ENCODE results near the gene COMT.
A peak's percentile ranks its signal among the peaks of the same experiment; 100 is the strongest.
"Not testable (repeated sequence)": the region's sequence is repeated elsewhere in the genome, so short reads cannot be mapped to it uniquely, and the experiment has no call there.

COMT gene

GRCh38 chr22:19941365-19942082 is at the start of gene COMT, which contains the start of gene TXNRD2:
Gene COMT (plus strand): TSS chr22:19941772. CDS start chr22:19962527, 20,755 bp downstream.
Gene TXNRD2 (minus strand): TSS chr22:19941818. CDS start chr22:19941803, 15 bp downstream.
- DNase-seq (ENCODE audit: low read depth) = peak; percentile 56

- peak; percentile 35 for DNase-seq (ENCODE audit: low read depth)
These were observed 49.2 kb upstream of the COMT start for GRCh38 chr22:19892257-19892879.

- DNase-seq (ENCODE audit: low read depth) = no peak
These were observed 48.6 kb upstream of the COMT start for GRCh38 chr22:19892925-19893324.

GRCh38 chr22:19893363-19893762 is 48.2 kb upstream of the COMT start:
- no peak for DNase-seq (ENCODE audit: low read depth)

- no peak for DNase-seq (ENCODE audit: low read depth)
These were observed 46.3 kb upstream of the COMT start for GRCh38 chr22:19895160-19895849.

GRCh38 chr22:19896665-19897355 is 44.8 kb upstream of the COMT start:
- no peak for DNase-seq (ENCODE audit: low read depth)

GRCh38 chr22:19897726-19898125 is 43.8 kb upstream of the COMT start:
- DNase-seq (ENCODE audit: low read depth) = no peak

- DNase-seq (ENCODE audit: low read depth) = no peak
These were observed 43.4 kb upstream of the COMT start for GRCh38 chr22:19898145-19898544.

GRCh38 chr22:19898831-19899567 is 42.6 kb upstream of the COMT start:
- DNase-seq (ENCODE audit: low read depth) = no peak

- DNase-seq (ENCODE audit: low read depth) = no peak
These were observed 40.7 kb upstream of the COMT start for GRCh38 chr22:19900707-19901436.

GRCh38 chr22:19901577-19902244 is 39.9 kb upstream of the COMT start:
- no peak for DNase-seq (ENCODE audit: low read depth)

- no peak for DNase-seq (ENCODE audit: low read depth)
These were observed 39.3 kb upstream of the COMT start for GRCh38 chr22:19902245-19902715.

GRCh38 chr22:19903031-19903430 is 38.5 kb upstream of the COMT start:
- no peak for DNase-seq (ENCODE audit: low read depth)

GRCh38 chr22:19903513-19903912 is 38.1 kb upstream of the COMT start:
- DNase-seq (ENCODE audit: low read depth) = no peak

- no peak for DNase-seq (ENCODE audit: low read depth)
These were observed 37.3 kb upstream of the COMT start for GRCh38 chr22:19904174-19904856.

GRCh38 chr22:19904935-19905334 is 36.6 kb upstream of the COMT start:
- DNase-seq (ENCODE audit: low read depth) = no peak

- DNase-seq (ENCODE audit: low read depth) = no peak
These were observed 36.0 kb upstream of the COMT start for GRCh38 chr22:19905347-19906276.

GRCh38 chr22:19906864-19907263 is 34.7 kb upstream of the COMT start:
- not testable (repeated sequence) for DNase-seq (ENCODE audit: low read depth)

- DNase-seq (ENCODE audit: low read depth) = not testable (repeated sequence)
These were observed 33.7 kb upstream of the COMT start for GRCh38 chr22:19907902-19908301.
